NCI-H146 treated with DMSO at 0.1 percent for 48 hours (cell line): ENCODE measurements around the gene C5orf63.
"Not testable (repeated sequence)": the region's sequence is repeated elsewhere in the genome, so short reads cannot be mapped to it uniquely, and the experiment has no call there.

Source experiments
- DNase-seq: peaks from one replicate; lab custom pipeline; 2025; ENCODE audit not compliant: unreplicated experiment; lab: John Stamatoyannopoulos, UW

The C5orf63 gene

GRCh38 chr5:127072861-127073846, at the start of gene C5orf63:
Gene C5orf63 (minus strand): TSS chr5:127073502. CDS start chr5:127058995, 14,507 bp downstream.
- no peak for DNase-seq

- no peak for DNase-seq
Observed at GRCh38 chr5:127112347-127112864, 39.1 kb upstream of the C5orf63 start.

- DNase-seq: no peak
Observed at GRCh38 chr5:127111112-127111511, 37.8 kb upstream of the C5orf63 start.

- DNase-seq: not testable (repeated sequence)
Observed at GRCh38 chr5:127108624-127109260, 35.4 kb upstream of the C5orf63 start.

- DNase-seq: no peak
Observed at GRCh38 chr5:127101935-127102334, 28.6 kb upstream of the C5orf63 start.

- DNase-seq: no peak
Observed at GRCh38 chr5:127101533-127101932, 28.2 kb upstream of the C5orf63 start.

GRCh38 chr5:127098241-127098640, 24.9 kb upstream of the C5orf63 start:
- no peak for DNase-seq

- DNase-seq: no peak
Observed at GRCh38 chr5:127097278-127097677, 24.0 kb upstream of the C5orf63 start.

- DNase-seq: no peak
Observed at GRCh38 chr5:127096328-127096993, 23.2 kb upstream of the C5orf63 start.

GRCh38 chr5:127094161-127094814, 21.0 kb upstream of the C5orf63 start:
- no peak for DNase-seq

GRCh38 chr5:127092690-127093089, 19.4 kb upstream of the C5orf63 start:
- no peak for DNase-seq

GRCh38 chr5:127089191-127089590, 15.9 kb upstream of the C5orf63 start:
- DNase-seq: no peak

- DNase-seq: no peak
Observed at GRCh38 chr5:127088251-127088650, 14.9 kb upstream of the C5orf63 start.

GRCh38 chr5:127086589-127086988, 13.3 kb upstream of the C5orf63 start:
- DNase-seq: no peak

GRCh38 chr5:127085796-127086195, 12.5 kb upstream of the C5orf63 start:
- no peak for DNase-seq

GRCh38 chr5:127085371-127085770, 12.1 kb upstream of the C5orf63 start:
- no peak for DNase-seq

GRCh38 chr5:127084656-127085055, 11.4 kb upstream of the C5orf63 start:
- DNase-seq: no peak

GRCh38 chr5:127083711-127084110, 10.4 kb upstream of the C5orf63 start:
- DNase-seq: no peak

- peak; percentile 30 for DNase-seq
Observed at GRCh38 chr5:127079994-127080491, 6.7 kb upstream of the C5orf63 start.

- DNase-seq: no peak
Observed at GRCh38 chr5:127077366-127077765, 4.1 kb upstream of the C5orf63 start.
